Adrenal gland (tissue), 5 donors: ENCODE measurements around the gene SLC25A45.

ENCODE experiments used
- CTCF ChIP-seq, 6 experiments: fragments of 450-650 bp in 4 of 6; fragments of 200-600 bp in 2 of 6; sonication (generic) in 1 of 6; IDR thresholded peaks; 1 replicate in 5 of 6; 2 replicates in 1 of 6; pipeline versions ENCODE4 v1.5.1 to v1.8.0; 2016 to 2021; ENCODE audit warnings: antibody characterized with exemption in 6 of 6, mild to moderate bottlenecking in 2 of 6, moderate library complexity in 1 of 6
- POLR2A ChIP-seq, 2 donors: fragments of 450-650 bp; IDR thresholded peaks; one replicate each; pipeline ENCODE4 v1.6.1; 2017; ENCODE audit warnings: antibody characterized with exemption in 2 of 2, mild to moderate bottlenecking in 2 of 2, moderate library complexity in 1 of 2
- donor health status: DM: no; HTN: no; CAD: no.

DNA sequence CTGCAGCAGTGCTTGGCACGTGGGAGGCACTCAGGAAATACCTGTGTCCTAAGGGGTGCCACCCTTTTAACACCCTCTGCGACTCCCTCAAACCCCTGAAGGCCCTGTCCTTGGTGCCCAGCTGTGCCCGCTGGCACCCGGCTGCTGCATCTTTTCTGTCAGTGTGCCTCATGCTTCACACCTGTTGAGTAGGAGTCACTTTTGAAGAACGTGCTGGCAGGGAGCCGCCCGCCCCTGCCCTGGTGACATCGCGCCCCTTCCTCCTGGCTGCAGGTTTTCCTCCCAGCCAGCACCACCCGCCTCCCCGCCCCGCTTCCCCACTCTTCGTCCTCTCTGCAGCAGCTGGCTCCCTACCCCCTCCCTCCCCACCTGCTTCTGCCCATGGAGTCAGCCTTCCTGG is 21.8 kb upstream of the SLC25A45 start:
- TF ChIP-seq CTCF (IDR thresholded peaks at IDR 0.05): no peak
- TF ChIP-seq POLR2A (IDR thresholded peaks at IDR 0.05): no peak
